Measurements from ENCODE around the gene ACOXL. TPM values are rescaled to one million over a fixed set of nuclear protein-coding genes. Genes with fewer than 3 reads are reported as not detected.

ACOXL gene
- total RNA-seq, 2 experiments from 2014 or later = 0.26 to 0.41 TPM

DNA sequence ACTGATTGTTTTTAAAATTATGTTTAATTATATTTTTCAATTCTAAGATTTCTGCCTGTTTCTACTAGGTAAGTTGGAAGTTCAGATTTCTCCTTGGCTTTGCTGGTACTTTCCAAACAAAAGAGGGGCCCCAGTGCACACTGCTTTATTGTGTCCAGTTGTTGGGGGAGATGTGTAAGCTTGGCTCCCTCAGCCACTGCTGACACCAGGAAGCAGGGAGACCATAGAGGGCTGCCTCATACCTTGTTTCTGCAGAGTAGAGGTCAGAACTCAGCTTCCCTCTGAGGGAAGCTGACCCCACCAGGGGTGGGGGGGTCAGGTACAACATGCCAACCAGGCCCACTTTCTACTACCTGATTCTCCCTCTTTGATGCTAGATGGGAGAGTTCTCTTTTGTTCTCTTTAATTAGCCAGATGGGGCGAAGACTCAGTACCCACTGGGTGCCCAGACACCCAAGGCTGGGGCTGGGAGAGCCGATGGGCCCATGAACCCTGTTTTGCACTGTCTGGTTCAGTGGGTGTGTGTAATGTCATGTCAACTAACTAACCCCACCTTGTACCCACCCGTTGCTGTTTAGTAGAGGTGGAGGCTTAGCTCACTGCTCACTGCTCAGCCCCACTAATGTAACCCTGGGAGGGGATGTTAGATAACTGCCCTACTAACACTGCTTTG lies 403.0 kb downstream of the ACOXL start:
- H3K9me3 Mint-ChIP-seq = no peaks in the 10 kb centered on the region
- POLR2A ChIA-PET = no interaction called here

DNA sequence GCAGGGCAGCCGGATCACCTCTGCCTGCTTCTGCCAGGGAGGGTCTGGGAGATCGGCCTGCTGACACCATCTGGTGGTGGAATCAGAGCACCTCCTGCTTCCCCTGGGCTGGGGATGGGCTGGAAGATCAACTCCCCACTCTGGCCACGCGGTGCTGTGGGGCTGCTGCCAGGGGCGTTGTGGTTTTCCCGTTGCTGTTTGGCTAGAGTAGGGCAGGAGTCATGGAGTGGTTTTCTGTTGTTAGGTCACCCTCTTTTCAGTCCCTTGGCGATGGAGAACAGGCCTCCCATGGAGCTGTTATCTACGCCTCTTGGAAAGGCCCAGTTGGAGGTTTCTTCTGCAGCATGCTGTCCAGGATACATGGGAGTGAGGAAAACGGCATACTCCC lies 403.5 kb downstream of the ACOXL start:
- ChIA-PET CTCF (no interaction called here), POLR2A (no interaction called here)
- no peak for DNase-seq
- intact Hi-C loops (cut with micrococcal nuclease) = no loop called here
- Mint-ChIP-seq H3K4me1 (ENCODE audit: low read depth) (peaks cover 20% of the 10 kb centered on the region), H3K36me3 (peaks cover 77% of the 10 kb centered on the region), H3K9me3 (no peaks in the 10 kb centered on the region), H3K27ac (no peak overlapping the region), H3K4me3 (no peak overlapping the region), H3K27me3 (no peaks in the 10 kb centered on the region)

More for the DNA sequence above, 403.0 kb downstream of the ACOXL start:
- Mint-ChIP-seq H3K4me3 (no peak overlapping the region), H3K36me3 (peaks cover 77% of the 10 kb centered on the region), H3K27me3 (no peaks in the 10 kb centered on the region), H3K27ac (no peak overlapping the region), H3K4me1 (ENCODE audit: low read depth) (peaks cover 22% of the 10 kb centered on the region)
- intact Hi-C loops (cut with micrococcal nuclease) = no loop called here
- CTCF ChIA-PET = no interaction called here
- no peak for DNase-seq

DNA sequence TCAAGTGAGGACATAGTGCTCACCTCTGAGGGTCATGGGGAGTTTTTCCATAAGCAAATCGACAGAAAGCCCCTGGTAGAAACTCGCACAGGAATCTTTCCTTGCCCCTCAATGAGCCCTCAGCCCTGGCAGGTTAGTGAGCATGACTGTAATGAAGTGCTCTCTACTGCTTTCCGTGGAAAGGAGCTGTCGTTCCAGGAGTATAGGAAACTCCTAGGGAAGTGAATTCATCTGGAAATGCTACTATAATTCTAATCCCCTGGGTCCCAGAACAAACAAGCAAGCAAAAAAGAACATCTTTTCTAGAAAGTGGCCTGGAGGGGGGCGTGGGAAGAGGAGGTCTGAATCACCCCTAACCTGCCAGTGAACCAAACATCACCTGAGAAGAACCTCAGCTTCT lies 406.5 kb downstream of the ACOXL start:
- Mint-ChIP-seq H3K4me1 (ENCODE audit: low read depth) (peaks cover 22% of the 10 kb centered on the region), H3K4me3 (no peak overlapping the region), H3K9me3 (no peaks in the 10 kb centered on the region), H3K27me3 (no peaks in the 10 kb centered on the region), H3K27ac (no peak overlapping the region), H3K36me3 (peaks cover 73% of the 10 kb centered on the region)
- POLR2A ChIA-PET = no interaction called here
- CTCF ChIA-PET = no interaction called here
- intact Hi-C loops (cut with micrococcal nuclease) = no loop called here
- no peak for DNase-seq

DNA sequence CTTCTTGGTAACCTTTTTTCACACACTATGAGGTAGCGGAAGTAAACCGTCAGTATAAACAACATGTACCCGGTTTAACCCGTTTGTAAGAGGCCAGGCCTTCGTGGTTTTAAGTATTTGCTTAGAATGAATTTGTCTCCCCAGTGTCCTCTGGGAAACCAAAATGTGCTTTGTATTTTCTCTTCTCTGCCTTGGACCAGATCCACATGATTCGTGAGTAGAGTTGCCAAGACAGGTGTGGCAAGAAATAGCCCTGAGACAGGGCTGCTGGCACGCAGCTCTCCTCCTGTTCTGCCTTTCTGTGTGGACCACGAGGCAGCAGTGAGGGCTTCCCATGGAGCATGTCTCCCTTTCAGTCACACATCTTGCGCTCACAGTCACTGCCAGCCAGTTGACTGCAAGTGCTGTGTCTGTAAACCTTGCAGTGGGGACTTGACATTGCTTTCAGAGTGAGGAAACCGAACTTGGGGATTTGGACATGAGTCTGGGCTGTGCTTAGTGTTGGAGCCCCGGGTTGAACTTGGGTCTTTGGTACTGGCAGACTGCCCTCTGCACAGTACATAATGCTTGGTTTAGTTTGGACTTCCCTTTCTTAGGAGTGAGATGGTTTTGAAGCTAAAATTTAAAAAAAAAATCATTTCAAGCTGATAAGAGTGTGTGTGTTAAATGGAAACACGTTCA lies 407.4 kb downstream of the ACOXL start:
- Mint-ChIP-seq H3K27ac (no peak overlapping the region), H3K9me3 (no peaks in the 10 kb centered on the region), H3K27me3 (peaks cover under 1% of the 10 kb centered on the region), H3K36me3 (peaks cover 76% of the 10 kb centered on the region), H3K4me3 (no peak overlapping the region), H3K4me1 (ENCODE audit: low read depth) (peaks cover 19% of the 10 kb centered on the region)
- intact Hi-C loops (cut with micrococcal nuclease) = no loop called here
- POLR2A ChIA-PET = no interaction called here
- DNase-seq = no peak
- CTCF ChIA-PET = no interaction called here

DNA sequence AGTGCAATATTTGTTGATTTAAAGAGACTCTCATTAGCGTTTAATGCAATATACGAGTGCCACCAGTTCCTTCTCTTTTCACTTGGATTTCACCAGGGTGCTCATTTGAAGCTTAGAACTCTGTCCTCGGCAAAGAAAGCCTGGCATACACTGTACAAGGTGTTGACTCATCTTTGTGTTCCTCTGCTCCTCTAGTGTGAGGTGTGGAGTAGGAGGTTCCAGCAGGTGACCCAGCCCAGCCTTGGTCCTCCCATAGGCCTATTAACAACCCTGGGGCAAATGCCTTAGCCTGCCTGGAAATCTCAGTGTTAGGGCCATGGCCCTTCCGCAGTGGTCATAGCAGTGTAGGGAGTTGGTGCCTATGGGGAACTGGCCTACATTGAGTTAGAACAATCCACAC lies 408.4 kb downstream of the ACOXL start:
- intact Hi-C loops (cut with micrococcal nuclease) = no loop called here
- Mint-ChIP-seq H3K9me3 (no peaks in the 10 kb centered on the region), H3K4me1 (ENCODE audit: low read depth) (peaks cover 23% of the 10 kb centered on the region), H3K27ac (no peak overlapping the region), H3K4me3 (no peak overlapping the region), H3K27me3 (peaks cover 2% of the 10 kb centered on the region), H3K36me3 (peaks cover 74% of the 10 kb centered on the region)
- ChIA-PET POLR2A (no interaction called here), CTCF (no interaction called here)
- DNase-seq = no peak

DNA sequence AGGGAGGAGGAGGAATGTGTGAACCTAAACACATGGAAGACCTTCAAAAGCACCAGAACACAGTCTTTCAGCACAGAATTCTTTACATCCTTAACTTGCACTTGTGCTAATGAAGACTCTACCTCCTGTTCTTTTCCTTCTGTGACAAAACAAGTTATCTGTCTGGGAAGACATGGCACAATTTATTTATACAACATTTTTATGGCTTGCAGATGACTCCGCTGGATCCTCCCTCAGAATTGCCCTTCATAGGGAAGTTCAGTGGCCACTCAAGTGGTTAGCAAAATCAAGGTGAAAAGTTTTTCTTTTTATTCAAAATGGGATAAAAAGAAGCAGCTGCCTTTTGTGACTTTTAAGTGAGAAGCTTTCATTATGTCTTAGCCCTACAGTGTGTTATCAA lies 409.7 kb downstream of the ACOXL start:
- Mint-ChIP-seq H3K4me3 (no peak overlapping the region), H3K36me3 (peaks cover 70% of the 10 kb centered on the region), H3K9me3 (no peaks in the 10 kb centered on the region), H3K27me3 (peaks cover 2% of the 10 kb centered on the region), H3K4me1 (ENCODE audit: low read depth) (peaks cover 19% of the 10 kb centered on the region), H3K27ac (no peak overlapping the region)
- no peak for DNase-seq
- CTCF ChIA-PET = no interaction called here
- POLR2A ChIA-PET = no interaction called here
- intact Hi-C loops (cut with micrococcal nuclease) = no loop called here

DNA sequence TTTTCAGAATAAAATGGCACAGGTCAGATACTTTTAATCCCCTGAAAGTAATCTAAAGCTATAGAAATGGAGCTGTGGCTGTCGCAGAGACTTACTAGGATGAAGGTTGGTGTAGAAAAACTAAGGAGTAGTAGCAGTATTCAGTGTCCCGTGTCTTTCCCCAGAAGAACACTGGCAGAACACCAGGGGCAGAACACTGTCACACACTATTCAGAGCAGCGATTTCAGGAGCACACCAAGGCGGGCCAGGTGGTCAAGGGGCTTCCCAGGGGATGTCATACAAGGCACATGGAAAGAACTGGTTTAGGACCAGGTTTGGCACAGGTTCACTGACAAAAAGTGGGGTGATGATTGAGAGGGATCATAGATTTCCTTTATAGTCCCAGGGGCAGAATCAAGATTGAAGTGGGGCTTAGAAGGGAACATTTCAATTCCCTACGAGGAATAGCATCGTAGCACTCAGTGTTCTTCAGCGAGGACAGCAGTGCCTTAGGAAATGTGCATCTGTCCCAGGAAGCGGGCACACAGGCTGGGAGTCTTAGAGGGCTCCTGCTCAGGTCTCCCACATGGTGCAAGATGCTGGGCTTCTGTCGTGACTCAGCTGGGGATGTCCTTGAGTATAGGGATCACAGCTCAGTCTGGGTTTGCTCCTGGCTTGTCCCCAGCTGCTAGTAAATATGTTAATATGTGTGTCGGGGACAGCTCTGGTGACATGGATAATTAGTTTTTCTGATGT lies 410.9 kb downstream of the ACOXL start:
- H3K4me3 Mint-ChIP-seq = no peak overlapping the region
- H3K9me3 Mint-ChIP-seq = no peaks in the 10 kb centered on the region
- H3K27ac Mint-ChIP-seq = no peak overlapping the region
- peaks cover 67% of the 10 kb centered on the region for H3K36me3 Mint-ChIP-seq
- H3K4me1 Mint-ChIP-seq (ENCODE audit: low read depth) = peaks cover 17% of the 10 kb centered on the region
- peaks cover 2% of the 10 kb centered on the region for H3K27me3 Mint-ChIP-seq
- ChIA-PET POLR2A (no interaction called here), CTCF (interaction anchor here (1.4 kb wide), 1 partner anchor 331 kb away, joined by 3 read pairs; no protein-coding TSS in a partner anchor)
- no peak for DNase-seq
- intact Hi-C loops (cut with micrococcal nuclease) = no loop called here

DNA sequence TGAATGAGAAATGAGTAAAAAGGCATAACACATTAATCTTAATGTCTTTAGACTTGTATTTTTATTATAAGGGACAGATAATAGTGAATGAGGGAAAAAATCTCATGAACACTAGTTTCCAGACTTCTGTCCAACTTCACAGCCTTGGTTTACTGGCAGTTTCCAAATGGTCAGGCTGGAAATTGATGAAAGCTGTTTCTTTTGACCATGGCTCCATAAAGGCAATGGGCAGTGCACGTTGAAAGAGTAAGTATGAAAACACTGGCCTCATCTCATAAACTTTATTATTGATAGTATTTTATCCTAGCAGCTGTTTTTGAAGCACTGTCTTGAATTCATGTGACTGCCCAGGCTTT lies 411.4 kb downstream of the ACOXL start:
- no peak for DNase-seq
- H3K27me3 Mint-ChIP-seq = peaks cover 2% of the 10 kb centered on the region
- POLR2A ChIA-PET = no interaction called here
- H3K4me1 Mint-ChIP-seq (ENCODE audit: low read depth) = peaks cover 19% of the 10 kb centered on the region
- no peak overlapping the region for H3K27ac Mint-ChIP-seq
- H3K9me3 Mint-ChIP-seq = no peaks in the 10 kb centered on the region
- CTCF ChIA-PET = interaction anchor here (1.4 kb wide), 1 partner anchor 332 kb away, joined by 3 read pairs; no protein-coding TSS in a partner anchor
- peaks cover 64% of the 10 kb centered on the region for H3K36me3 Mint-ChIP-seq
- intact Hi-C loops (cut with micrococcal nuclease) = no loop called here
- no peak overlapping the region for H3K4me3 Mint-ChIP-seq

DNA sequence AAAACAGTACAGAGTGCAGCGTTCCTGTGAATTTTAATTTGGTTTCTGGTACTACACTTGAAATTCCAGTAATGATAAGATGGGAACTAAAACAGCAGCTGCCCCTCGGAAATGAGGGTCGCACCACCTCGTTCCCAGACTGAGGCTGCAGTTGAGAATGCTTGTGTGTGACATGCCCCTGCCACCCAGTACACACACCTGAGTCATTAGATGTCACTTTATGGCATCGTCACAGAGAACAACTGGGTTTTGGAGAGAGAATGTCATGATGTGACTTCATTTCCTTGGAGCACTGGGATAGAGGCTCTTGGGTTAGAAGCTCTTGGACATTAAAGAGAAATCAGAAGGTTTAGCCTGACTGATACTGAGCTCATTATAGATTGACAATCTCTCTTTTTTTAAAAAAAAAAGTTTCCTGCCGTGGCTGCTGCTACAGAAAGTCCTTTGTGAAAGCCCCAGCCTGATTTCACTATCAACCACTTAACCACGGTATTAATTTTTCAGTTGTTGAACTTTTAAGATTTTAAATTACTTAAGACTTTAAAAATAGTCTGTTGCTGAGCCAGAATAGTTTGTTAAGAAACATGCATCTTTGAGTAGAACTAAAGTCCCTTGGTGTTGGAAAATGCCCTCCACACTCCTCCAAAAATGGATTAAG lies 412.9 kb downstream of the ACOXL start:
- Mint-ChIP-seq H3K4me3 (no peak overlapping the region), H3K9me3 (no peaks in the 10 kb centered on the region), H3K27ac (no peak overlapping the region), H3K36me3 (peaks cover 57% of the 10 kb centered on the region), H3K27me3 (peaks cover 2% of the 10 kb centered on the region), H3K4me1 (ENCODE audit: low read depth) (peaks cover 28% of the 10 kb centered on the region)
- ChIA-PET POLR2A (no interaction called here), CTCF (interaction anchor here (1.0 kb wide), 1 partner anchor 28 kb away, joined by 3 read pairs; no protein-coding TSS in a partner anchor)
- no peak for DNase-seq
- intact Hi-C loops (cut with micrococcal nuclease) = no loop called here

DNA sequence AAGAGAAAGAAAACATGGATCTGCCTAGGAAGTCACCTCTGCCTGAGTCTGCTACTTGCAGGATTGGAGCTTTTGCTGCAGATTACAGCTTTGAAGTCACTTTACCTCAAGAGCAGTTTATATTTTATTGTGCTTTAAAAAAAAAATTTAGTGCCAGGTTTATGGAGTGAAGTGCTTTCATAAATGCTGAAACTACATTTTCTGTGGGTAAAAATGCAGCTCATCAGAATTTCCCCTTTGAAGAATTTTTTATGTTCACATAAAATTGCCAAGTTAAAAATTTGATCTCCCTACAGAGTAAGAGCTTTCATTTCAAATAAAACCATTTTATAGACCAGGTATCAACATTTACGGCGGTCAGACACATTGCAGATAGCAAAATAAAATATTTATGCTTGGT lies 413.6 kb downstream of the ACOXL start:
- POLR2A ChIA-PET = no interaction called here
- peaks cover 55% of the 10 kb centered on the region for H3K36me3 Mint-ChIP-seq

DNA sequence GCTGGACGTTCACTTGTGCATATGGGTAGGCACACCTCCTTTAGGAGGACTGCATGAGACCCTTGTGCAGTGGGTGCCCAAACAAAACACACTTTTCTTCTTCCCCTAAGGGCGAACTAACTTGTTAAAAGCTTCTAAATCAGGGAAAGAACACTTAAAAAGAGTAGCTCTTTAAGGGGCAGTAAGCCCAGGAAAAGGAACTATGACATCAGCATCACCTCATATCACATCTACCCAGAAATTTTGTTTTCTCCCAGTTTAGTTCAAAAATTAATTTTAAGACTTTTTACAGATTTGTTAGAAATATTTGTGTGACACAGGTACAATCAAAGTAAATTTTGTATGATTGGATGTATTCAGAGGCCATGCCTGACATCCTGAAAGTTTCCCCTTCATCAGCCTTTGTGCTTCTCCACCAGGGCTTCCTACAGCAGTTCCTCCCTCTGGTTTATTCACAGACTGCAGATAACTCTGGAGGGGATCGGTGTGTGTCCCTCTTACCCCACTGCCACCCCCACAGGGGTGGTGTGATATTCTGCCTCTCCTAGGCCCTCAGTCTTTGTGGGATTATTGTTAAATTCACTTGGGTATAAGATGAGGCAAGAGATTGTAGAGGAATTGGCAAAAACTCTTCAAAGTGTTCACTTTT lies 416.0 kb downstream of the ACOXL start:
- ChIA-PET CTCF (no interaction called here), POLR2A (interaction anchor here (0.7 kb wide), 1 partner anchor 1015 kb away, joined by 3 read pairs; no protein-coding TSS in a partner anchor)
- Mint-ChIP-seq H3K36me3 (peaks cover 57% of the 10 kb centered on the region), H3K4me1 (ENCODE audit: low read depth) (peaks cover 18% of the 10 kb centered on the region), H3K4me3 (no peak overlapping the region), H3K27me3 (peaks cover 2% of the 10 kb centered on the region), H3K27ac (no peak overlapping the region), H3K9me3 (no peaks in the 10 kb centered on the region)
- DNase-seq = no peak
- intact Hi-C loops (cut with micrococcal nuclease) = no loop called here

More for the DNA sequence above, 413.6 kb downstream of the ACOXL start:
- Mint-ChIP-seq H3K9me3 (no peaks in the 10 kb centered on the region), H3K4me1 (ENCODE audit: low read depth) (peaks cover 28% of the 10 kb centered on the region), H3K27ac (no peak overlapping the region), H3K4me3 (no peak overlapping the region), H3K27me3 (peaks cover 2% of the 10 kb centered on the region)
- intact Hi-C loops (cut with micrococcal nuclease) = no loop called here
- CTCF ChIA-PET = interaction anchor here (1.0 kb wide), 1 partner anchor 29 kb away, joined by 3 read pairs; no protein-coding TSS in a partner anchor
- DNase-seq = no peak

DNA sequence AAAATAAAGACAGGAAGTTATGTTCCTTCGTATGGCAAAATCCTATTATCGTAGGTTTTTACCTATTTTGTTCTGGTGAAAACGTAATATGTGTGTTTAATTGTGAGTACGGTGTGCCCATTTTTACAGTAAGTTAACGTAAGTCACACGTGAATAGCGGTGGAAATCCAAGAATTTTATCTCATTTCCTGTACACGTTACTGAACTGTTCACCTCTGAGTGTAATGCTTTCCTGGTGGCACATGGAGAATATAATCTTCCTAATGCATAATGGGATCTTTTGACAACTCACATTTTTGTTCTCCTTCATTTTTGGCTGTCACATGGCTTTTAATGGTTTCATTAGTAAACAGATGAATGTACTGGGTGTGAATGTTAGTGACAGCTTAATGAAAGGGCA lies 416.6 kb downstream of the ACOXL start:
- POLR2A ChIA-PET = no interaction called here
- H3K36me3 Mint-ChIP-seq = peaks cover 61% of the 10 kb centered on the region

More for the DNA sequence above, 416.6 kb downstream of the ACOXL start:
- DNase-seq = no peak
- Mint-ChIP-seq H3K4me1 (ENCODE audit: low read depth) (peaks cover 18% of the 10 kb centered on the region), H3K27ac (no peak overlapping the region), H3K9me3 (no peaks in the 10 kb centered on the region), H3K4me3 (no peak overlapping the region), H3K27me3 (peaks cover 2% of the 10 kb centered on the region)
- intact Hi-C loops (cut with micrococcal nuclease) = no loop called here
- CTCF ChIA-PET = no interaction called here
